Astrocyte (in vitro differentiated cells and primary cell): Measurements from ENCODE around the gene SF1.

Experiments used
- EZH2 ChIP-seq: IDR thresholded peaks from 2 replicates; pipeline ENCODE4 v1.6.1; 2012; ENCODE audit warnings: mild to moderate bottlenecking, low read length, inconsistent platforms; ENCODE audit not compliant: insufficient read depth
- TF ChIP-seq, protein P1 (sequence below): IDR thresholded peaks from 2 replicates; pipeline ENCODE4 v1.5.1; 2011; ENCODE audit warnings: low read depth, mild to moderate bottlenecking, inconsistent platforms, low read length, moderate library complexity; ENCODE audit not compliant: insufficient read depth

DNA sequence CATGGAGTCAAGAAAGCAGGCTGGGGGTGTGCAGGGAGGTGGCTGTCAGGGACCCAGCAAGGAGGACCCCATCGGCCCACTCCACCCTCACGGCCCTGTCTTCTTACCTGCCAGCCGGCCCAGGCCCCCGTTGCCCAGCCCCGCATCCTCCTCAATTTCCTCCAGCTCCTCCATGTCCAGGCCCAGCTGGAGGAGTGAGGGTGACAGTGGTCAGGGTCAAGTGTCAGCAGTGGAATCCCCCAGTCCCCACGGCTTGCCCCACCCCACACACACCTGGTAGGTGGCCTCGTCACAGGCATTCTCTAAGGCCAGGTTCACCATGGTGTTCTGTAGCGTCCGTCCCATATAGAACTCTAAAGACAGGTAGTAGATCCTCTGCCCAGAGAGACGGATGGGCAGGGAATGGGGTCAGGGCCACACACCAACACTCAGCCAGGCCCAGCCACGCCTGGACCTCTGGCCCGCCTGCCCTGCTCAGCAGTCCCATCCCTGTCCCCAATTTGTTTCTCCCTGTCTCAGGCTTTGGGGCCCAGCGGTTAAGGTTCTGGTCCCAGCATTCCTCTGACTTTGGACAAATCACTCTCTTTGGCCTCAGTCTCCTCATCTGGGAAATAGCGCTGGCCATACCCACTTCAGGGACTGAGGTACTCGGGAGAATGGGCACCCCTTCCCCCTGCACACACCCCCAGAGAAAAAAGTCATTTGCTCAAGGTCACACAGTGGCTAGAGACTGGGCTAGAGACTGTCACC, 19.8 kb downstream of the SF1 start:
- TF ChIP-seq, protein P1, sequence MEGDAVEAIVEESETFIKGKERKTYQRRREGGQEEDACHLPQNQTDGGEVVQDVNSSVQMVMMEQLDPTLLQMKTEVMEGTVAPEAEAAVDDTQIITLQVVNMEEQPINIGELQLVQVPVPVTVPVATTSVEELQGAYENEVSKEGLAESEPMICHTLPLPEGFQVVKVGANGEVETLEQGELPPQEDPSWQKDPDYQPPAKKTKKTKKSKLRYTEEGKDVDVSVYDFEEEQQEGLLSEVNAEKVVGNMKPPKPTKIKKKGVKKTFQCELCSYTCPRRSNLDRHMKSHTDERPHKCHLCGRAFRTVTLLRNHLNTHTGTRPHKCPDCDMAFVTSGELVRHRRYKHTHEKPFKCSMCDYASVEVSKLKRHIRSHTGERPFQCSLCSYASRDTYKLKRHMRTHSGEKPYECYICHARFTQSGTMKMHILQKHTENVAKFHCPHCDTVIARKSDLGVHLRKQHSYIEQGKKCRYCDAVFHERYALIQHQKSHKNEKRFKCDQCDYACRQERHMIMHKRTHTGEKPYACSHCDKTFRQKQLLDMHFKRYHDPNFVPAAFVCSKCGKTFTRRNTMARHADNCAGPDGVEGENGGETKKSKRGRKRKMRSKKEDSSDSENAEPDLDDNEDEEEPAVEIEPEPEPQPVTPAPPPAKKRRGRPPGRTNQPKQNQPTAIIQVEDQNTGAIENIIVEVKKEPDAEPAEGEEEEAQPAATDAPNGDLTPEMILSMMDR: no peak
- no peak for TF ChIP-seq EZH2
